GM21576 (cell line): ENCODE data around the gene CARD8.
"Not testable (repeated sequence)": the region's sequence is repeated elsewhere in the genome, so short reads cannot be mapped to it uniquely, and the experiment has no call there.

Experiments
- ATAC-seq: cut with Tn5 transposase; IDR thresholded peaks from one replicate; pipeline ENCODE4 v1.9.1; 2021; ENCODE audit warnings: mild to moderate bottlenecking, moderate library complexity; ENCODE audit not compliant: unreplicated experiment

The CARD8 gene

GRCh38 chr19:48265326-48265725, 9.6 kb upstream of the CARD8 start:
- not testable (repeated sequence) for ATAC-seq

- ATAC-seq = not testable (repeated sequence)
Measured at GRCh38 chr19:48260359-48260714, 4.6 kb upstream of the CARD8 start.

- ATAC-seq = not testable (repeated sequence)
Measured at GRCh38 chr19:48258992-48259391, 3.3 kb upstream of the CARD8 start.

GRCh38 chr19:48258350-48258749, 2.6 kb upstream of the CARD8 start:
- no peak for ATAC-seq

GRCh38 chr19:48254529-48254970, 1.2 kb downstream of the CARD8 start:
- ATAC-seq = no peak

GRCh38 chr19:48253999-48254398, 1.7 kb downstream of the CARD8 start:
- no peak for ATAC-seq

GRCh38 chr19:48252609-48253008, 3.1 kb downstream of the CARD8 start:
- ATAC-seq = no peak

- no peak for ATAC-seq
Measured at GRCh38 chr19:48250290-48251025, 5.3 kb downstream of the CARD8 start.

GRCh38 chr19:48249502-48250014, 6.2 kb downstream of the CARD8 start:
- peak; percentile 68 for ATAC-seq

GRCh38 chr19:48248081-48248833, 7.5 kb downstream of the CARD8 start:
- ATAC-seq = no peak

GRCh38 chr19:48247212-48247611, 8.5 kb downstream of the CARD8 start:
- ATAC-seq = no peak

- ATAC-seq = no peak
Measured at GRCh38 chr19:48246101-48246500, 9.6 kb downstream of the CARD8 start.

- no peak for ATAC-seq
Measured at GRCh38 chr19:48244281-48244680, 11.4 kb downstream of the CARD8 start.

GRCh38 chr19:48241771-48242170, 13.9 kb downstream of the CARD8 start:
- not testable (repeated sequence) for ATAC-seq

- ATAC-seq = no peak
Measured at GRCh38 chr19:48239582-48240141, 16.1 kb downstream of the CARD8 start.

- ATAC-seq = no peak
Measured at GRCh38 chr19:48239120-48239519, 16.6 kb downstream of the CARD8 start.

- no peak for ATAC-seq
Measured at GRCh38 chr19:48237057-48237456, 18.7 kb downstream of the CARD8 start.

- no peak for ATAC-seq
Measured at GRCh38 chr19:48230555-48231129, 25.1 kb downstream of the CARD8 start.

- no peak for ATAC-seq
Measured at GRCh38 chr19:48221628-48222027, 34.1 kb downstream of the CARD8 start.

- ATAC-seq = not testable (repeated sequence)
Measured at GRCh38 chr19:48220784-48221183, 34.9 kb downstream of the CARD8 start.

- no peak for ATAC-seq
Measured at GRCh38 chr19:48218997-48219396, 36.7 kb downstream of the CARD8 start.
